BJ (cell line): ENCODE data around the gene PMF1. TPM values are rescaled to one million over a fixed set of nuclear protein-coding genes. Genes with fewer than 3 reads are reported as not detected.

Source experiments
- CTCF ChIA-PET: fragments of 350-600 bp; formaldehyde crosslinking; extraction: SDS; loops from one replicate; lab custom pipeline; 2021; ENCODE audit warnings: antibody characterized with exemption, inconsistent platforms; lab: Yijun Ruan, JAX
- POLR2A ChIA-PET: fragments of 300-600 bp; sonication (Branson Sonifier 250); formaldehyde crosslinking; extraction: SDS; loops from one replicate; lab custom pipeline; 2021; ENCODE audit warnings: antibody characterized with exemption; lab: Charles Lee
- DNase-seq: peaks from one replicate; pipeline ENCODE4 v3.0.0-alpha.2; 2011; ENCODE audit warnings: low read depth
- H3K27me3 ChIP-seq: 2 replicates; pipeline ENCODE4 v1.6.0; 2011; ENCODE audit warnings: low read length; ENCODE audit not compliant: control insufficient read depth, insufficient read depth
- H3K36me3 ChIP-seq: 2 replicates; pipeline ENCODE4 v1.5.1; 2011; ENCODE audit warnings: low read length; ENCODE audit not compliant: control insufficient read depth, insufficient read depth
- H3K4me3 ChIP-seq: 2 replicates; pipeline ENCODE4 v1.5.1; 2011; ENCODE audit warnings: low read depth, mild to moderate bottlenecking, control low read depth, low read length
- CTCF ChIP-seq: IDR thresholded peaks from 2 replicates; pipeline ENCODE4 v1.5.1; 2011; ENCODE audit warnings: low read depth, mild to moderate bottlenecking, control low read depth, inconsistent platforms, low read length, moderate library complexity; ENCODE audit not compliant: insufficient read depth
- polyA plus RNA-seq: library from polyadenylated mRNA; depleted of rRNA; stranded (reverse); fragments of >200 nt; gene quantifications from 2 replicates; pipeline ENCODE4 v1.2.3, GENCODE V29; 2011

The PMF1 gene
- polyA plus RNA-seq, 1 experiment = 73.1 TPM

- no peak for DNase-seq
- no peaks in the 10 kb centered on the region for H3K27me3 ChIP-seq
- no peak overlapping the region for H3K4me3 ChIP-seq
- ChIA-PET POLR2A (no interaction called here), CTCF (interaction anchor here (1.4 kb wide), 1 partner anchor 29 kb away, joined by 3 read pairs; no protein-coding TSS in a partner anchor)
- H3K36me3 ChIP-seq = peaks cover 9% of the 10 kb centered on the region
- no peak for TF ChIP-seq CTCF
Observed at GRCh38 chr1:156195853-156196252, 17.0 kb upstream of the PMF1 start.

- ChIA-PET POLR2A (no interaction called here), CTCF (interaction anchor here (1.4 kb wide), 1 partner anchor 28 kb away, joined by 3 read pairs; no protein-coding TSS in a partner anchor)
- no peak for DNase-seq
Observed at GRCh38 chr1:156196445-156196844, 16.4 kb upstream of the PMF1 start.

GRCh38 chr1:156198831-156199349, 13.9 kb upstream of the PMF1 start:
- DNase-seq = no peak
- no peaks in the 10 kb centered on the region for H3K27me3 ChIP-seq
- TF ChIP-seq CTCF = no peak
- peaks cover 9% of the 10 kb centered on the region for H3K36me3 ChIP-seq
- H3K4me3 ChIP-seq = no peak overlapping the region
- POLR2A ChIA-PET = interaction anchor here (0.8 kb wide), 1 partner anchor 407 kb away, joined by 5 read pairs; no protein-coding TSS in a partner anchor
- CTCF ChIA-PET = interaction anchor here (1.3 to 2.6 kb wide), 2 partner anchors 14 to 53 kb away, joined by 4 to 7 read pairs; partner anchors contain the start of gene PMF1

More at GRCh38 chr1:156196445-156196844, 16.4 kb upstream of the PMF1 start:
- no peak for TF ChIP-seq CTCF
- H3K36me3 ChIP-seq = peaks cover 9% of the 10 kb centered on the region
- H3K27me3 ChIP-seq = no peaks in the 10 kb centered on the region
- no peak overlapping the region for H3K4me3 ChIP-seq

GRCh38 chr1:156200044-156200443, 12.8 kb upstream of the PMF1 start:
- DNase-seq = no peak
- POLR2A ChIA-PET = interaction anchor here (0.6 to 1.0 kb wide), 2 partner anchors 12 to 86 kb away, joined by 7 to 13 read pairs; partner anchors contain the start of gene PMF1
- peaks cover 9% of the 10 kb centered on the region for H3K36me3 ChIP-seq
- no peak overlapping the region for H3K4me3 ChIP-seq
- no peak for TF ChIP-seq CTCF
- CTCF ChIA-PET = interaction anchor here (1.3 kb wide), 1 partner anchor 54 kb away, joined by 4 read pairs; no protein-coding TSS in a partner anchor
- no peaks in the 10 kb centered on the region for H3K27me3 ChIP-seq

GRCh38 chr1:156203331-156203730, 9.5 kb upstream of the PMF1 start:
- POLR2A ChIA-PET = no interaction called here
- DNase-seq = no peak
- no peak for TF ChIP-seq CTCF
- H3K36me3 ChIP-seq = peaks cover 9% of the 10 kb centered on the region
- H3K4me3 ChIP-seq = no peak overlapping the region
- CTCF ChIA-PET = interaction anchor here (0.9 kb wide), 1 partner anchor 75 kb away, joined by 3 read pairs; no protein-coding TSS in a partner anchor
- no peaks in the 10 kb centered on the region for H3K27me3 ChIP-seq
